PC-9 (cell line): Measurements from ENCODE around the gene PALS1.

Experiments used
- EZH2 ChIP-seq: fragments of 200-600 bp; sonication (generic); IDR thresholded peaks from 2 replicates; pipeline ENCODE4 v1.8.0; 2017; ENCODE audit warnings: antibody characterized with exemption, low read depth
- TF ChIP-seq, protein P1 (sequence below): fragments of 200-600 bp; sonication (generic); conservative IDR thresholded peaks from 2 replicates; pipeline ENCODE4 v1.6.1; 2017; ENCODE audit warnings: mixed run types, antibody characterized with exemption, mild to moderate bottlenecking, moderate library complexity

GRCh38 chr14:67267576-67268328 is 26.5 kb downstream of the PALS1 start:
- TF ChIP-seq EZH2 = no peak
- TF ChIP-seq, protein P1, sequence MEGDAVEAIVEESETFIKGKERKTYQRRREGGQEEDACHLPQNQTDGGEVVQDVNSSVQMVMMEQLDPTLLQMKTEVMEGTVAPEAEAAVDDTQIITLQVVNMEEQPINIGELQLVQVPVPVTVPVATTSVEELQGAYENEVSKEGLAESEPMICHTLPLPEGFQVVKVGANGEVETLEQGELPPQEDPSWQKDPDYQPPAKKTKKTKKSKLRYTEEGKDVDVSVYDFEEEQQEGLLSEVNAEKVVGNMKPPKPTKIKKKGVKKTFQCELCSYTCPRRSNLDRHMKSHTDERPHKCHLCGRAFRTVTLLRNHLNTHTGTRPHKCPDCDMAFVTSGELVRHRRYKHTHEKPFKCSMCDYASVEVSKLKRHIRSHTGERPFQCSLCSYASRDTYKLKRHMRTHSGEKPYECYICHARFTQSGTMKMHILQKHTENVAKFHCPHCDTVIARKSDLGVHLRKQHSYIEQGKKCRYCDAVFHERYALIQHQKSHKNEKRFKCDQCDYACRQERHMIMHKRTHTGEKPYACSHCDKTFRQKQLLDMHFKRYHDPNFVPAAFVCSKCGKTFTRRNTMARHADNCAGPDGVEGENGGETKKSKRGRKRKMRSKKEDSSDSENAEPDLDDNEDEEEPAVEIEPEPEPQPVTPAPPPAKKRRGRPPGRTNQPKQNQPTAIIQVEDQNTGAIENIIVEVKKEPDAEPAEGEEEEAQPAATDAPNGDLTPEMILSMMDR = no peak
